ENCODE data around the gene C6orf62.
"Not testable (repeated sequence)": the region's sequence is repeated elsewhere in the genome, so short reads cannot be mapped to it uniquely, and the experiment has no call there.

The C6orf62 gene

DNA sequence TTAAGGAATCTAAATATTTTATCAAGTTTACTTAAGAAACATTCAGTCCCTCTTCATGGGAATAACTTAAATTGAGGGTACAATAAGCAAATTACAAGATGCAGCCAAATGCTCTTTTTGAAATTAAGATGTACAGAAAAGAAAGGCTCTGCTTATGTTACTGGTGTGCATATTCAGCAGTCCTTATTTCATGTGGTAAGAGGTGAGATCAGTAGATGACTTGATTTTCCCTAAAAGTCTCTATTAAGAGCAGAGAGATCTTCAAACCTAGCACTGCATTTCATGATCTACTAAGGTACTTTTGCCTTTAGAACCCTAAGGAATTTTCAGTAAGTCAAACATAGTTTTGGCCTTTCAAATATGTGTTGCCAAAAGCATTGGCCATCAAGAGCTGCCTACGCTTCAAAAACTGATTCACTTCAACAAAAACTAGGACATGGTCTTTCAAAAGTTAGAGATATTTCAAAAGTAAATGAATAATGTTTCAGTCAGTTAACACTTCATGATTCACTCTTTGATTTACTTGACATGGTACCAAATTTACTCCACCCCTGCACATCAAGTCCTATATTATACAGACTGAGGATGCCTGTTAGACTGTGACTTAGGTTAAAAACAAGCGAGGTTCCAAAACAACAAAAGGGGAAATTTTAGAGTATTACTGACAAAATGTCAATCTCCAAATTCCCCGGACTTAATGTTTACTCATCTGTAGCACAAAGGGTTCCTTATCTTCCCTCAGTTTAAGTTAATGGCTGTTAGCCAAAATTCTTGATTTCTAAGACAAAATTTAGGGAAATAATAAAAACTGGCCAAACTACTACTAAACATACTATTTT, 19.2 kb downstream of the C6orf62 start:
- TF ChIP-seq GATA1 (IDR thresholded peaks at IDR 0.05; ENCODE audit: low read depth, low read length) (no peak), POLR2A (IDR thresholded peaks at IDR 0.05; ENCODE audit: low read length) (no peak)
- no peak for DNase-seq

DNA sequence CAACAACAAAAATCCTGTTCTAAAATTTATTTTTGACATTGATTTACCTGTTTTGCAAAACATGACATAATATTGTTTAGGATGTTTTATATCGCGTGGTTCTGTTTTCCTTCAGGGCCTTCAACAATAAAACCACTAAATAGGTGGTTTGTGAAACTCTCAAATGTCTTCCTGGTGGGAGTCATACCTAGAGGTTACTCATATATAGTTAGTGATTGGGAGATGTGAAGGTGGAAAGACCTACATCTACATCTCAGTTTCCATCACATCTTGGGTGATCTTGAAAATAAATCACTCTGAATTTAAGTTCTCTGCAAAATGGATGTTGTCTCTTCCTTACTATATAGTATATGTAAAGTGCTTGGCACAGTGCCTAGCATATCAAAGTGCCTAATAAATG, 22.9 kb downstream of the C6orf62 start:
- TF ChIP-seq POLR2A (IDR thresholded peaks at IDR 0.05; ENCODE audit: low read length) (no peak), GATA1 (IDR thresholded peaks at IDR 0.05; ENCODE audit: low read depth, low read length) (no peak)
- DNase-seq: no peak

DNA sequence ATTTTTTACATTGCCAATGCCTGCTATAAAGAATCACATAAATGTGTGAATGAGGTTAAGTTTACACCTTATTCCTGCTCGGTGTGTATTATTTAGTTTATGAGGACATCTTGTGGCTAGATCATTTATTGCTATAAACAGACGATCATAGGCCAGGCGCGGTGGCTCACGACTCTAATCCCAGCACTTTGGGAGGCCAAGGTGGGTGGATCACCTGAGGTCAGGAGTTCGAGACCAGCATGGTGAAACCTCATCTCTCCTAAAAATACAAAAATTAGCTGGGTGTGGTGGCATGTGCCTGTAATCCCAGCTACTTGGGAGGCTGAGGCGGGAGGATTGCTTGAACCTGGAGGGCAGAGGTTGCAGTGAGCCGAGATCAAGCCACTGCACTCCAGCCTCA, 23.3 kb downstream of the C6orf62 start:
- peak; percentile 39 to 68 for DNase-seq

DNA sequence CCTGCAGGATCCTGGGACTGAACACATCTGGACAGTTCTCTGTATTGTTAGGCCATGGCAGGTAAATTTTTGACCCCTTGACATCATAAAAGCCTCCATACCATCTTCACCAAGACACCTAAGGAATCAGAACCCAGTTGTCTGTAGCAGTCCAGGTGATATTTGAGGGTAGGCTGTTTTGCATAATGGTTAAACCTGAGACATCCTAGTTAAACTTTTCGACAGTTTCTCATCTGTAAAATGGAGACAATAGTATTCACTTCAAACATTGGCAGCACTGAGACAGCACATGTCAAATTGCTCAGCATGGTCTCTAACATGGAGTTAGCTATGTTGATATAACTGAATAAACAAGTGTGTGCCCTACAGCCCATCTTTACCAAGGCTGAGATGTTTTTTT, 24.8 kb downstream of the C6orf62 start:
- no peak for TF ChIP-seq POLR2A (IDR thresholded peaks at IDR 0.05; ENCODE audit: low read length)
- TF ChIP-seq GATA1 (IDR thresholded peaks at IDR 0.05; ENCODE audit: low read depth, low read length): no peak
- no peak for DNase-seq

DNA sequence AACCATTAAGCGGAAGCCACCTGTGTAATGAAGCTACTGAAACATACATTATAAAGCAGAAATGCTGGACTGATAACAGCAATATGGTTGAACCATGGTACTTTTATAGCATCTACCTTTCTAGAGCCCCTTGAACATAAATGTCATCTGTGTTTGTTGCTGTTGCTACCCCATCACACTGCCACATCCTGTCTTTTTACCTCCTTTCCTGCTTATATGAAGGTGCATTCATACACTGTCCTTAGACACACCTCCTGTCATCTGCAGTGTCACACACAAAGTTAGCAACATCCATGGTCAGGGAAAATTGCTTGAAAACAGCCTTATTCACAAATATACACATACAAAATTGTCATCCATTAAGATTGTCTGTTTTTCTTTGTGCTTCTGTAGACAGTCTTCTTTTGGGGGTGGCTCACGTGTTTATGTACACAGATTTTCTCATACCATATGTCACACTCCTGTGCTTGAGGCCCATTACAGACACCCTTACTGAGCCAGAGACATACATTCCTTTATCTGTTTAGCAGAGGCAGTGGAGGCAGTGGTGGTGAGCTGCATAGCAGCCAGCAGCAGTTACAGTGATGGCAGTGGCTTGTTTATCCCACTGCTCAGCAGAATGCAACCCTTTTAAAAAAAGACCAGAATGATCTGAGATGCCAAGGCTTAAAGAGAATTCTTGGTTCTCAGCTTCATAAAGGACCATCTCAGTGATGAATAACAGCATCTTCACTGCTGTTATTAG, 25.9 kb downstream of the C6orf62 start:
- TF ChIP-seq POLR2A (IDR thresholded peaks at IDR 0.05; ENCODE audit: low read length) (no peak), GATA1 (IDR thresholded peaks at IDR 0.05; ENCODE audit: low read depth, low read length) (no peak)
- DNase-seq: no peak

DNA sequence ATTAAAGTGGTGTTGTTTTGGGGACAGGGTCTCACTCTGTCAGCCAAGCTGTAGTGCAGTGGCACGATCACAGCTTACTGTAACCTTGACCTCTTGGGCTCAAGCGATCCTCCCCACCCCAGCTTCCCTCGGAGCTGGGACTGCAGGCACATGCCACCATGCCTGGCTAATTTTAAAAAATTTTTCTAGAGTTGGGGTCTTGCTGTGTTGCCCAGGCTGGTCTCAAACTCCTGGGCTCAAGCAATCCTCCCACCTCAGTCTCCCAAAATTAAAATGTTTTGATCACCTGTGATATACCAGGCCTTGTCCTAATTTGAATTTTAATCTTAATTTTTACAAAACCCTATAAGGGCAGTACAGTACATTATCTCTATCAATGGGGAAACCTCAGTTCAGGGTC, 26.5 kb downstream of the C6orf62 start:
- no peak for TF ChIP-seq POLR2A (IDR thresholded peaks at IDR 0.05; ENCODE audit: low read length)

DNA sequence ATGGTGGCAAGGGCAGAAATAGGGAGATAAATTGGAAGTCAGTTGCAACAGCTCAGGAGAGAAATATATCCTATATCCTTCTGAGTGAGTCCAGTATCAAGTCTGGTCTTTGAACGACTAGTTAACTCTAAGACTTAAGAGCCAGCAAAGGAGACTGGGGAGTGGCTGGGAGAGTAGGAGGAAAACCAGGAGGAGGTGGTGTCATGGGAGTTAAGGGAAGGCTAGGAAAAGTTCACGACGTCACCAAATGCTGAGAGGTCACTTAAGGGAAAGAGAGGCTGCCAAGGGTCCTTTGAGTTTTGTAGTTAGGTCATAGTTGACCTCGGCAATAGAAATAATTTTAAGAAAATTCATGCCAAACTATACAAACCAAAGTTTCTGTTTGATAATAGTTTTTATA, 27.0 kb downstream of the C6orf62 start:
- TF ChIP-seq GATA1 (IDR thresholded peaks at IDR 0.05; ENCODE audit: low read depth, low read length) (no peak), POLR2A (IDR thresholded peaks at IDR 0.05; ENCODE audit: low read length) (no peak)
- no peak for DNase-seq

More for the DNA sequence above, 26.5 kb downstream of the C6orf62 start:
- no peak for DNase-seq

DNA sequence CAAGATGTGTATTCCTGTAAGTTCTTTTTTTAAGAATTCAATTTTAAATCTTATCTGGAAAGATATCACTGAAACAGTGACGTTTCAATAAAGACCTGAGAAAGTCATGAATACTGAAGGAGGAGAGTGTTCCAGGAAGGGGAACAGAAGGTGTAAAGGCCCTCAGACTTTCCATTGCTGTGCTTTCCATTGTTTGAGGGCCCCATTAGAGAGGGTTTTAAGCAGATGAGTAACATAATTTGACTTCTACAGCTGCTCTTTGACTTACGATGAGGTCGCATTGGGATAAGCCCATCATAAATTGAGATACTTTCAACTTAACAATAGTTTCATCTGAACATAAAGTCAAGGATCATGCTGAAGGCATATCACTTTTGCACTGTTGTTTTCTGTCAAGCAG, 27.4 kb downstream of the C6orf62 start:
- no peak for DNase-seq
- TF ChIP-seq POLR2A (IDR thresholded peaks at IDR 0.05; ENCODE audit: low read length) (no peak), GATA1 (IDR thresholded peaks at IDR 0.05; ENCODE audit: low read depth, low read length) (no peak)

DNA sequence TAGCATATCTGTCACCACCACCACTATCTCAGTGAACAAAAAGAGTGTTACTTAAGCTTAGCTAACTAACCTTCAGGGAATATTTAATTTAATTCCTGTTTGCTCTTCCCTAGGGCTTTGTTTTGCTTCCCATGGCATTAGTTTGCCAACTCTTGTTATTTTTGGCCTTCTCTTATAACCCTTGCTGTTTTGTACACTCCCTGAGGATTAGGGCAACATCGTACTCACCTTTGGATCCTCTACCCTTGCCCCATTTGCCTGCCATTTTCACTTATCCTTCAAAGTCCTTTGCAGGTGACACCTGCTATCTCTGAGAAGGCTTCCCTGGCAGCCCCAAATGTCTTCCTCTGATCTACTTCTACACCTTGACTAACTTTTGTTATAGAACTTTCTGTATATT, 28.4 kb downstream of the C6orf62 start:
- no peak for TF ChIP-seq GATA1 (IDR thresholded peaks at IDR 0.05; ENCODE audit: low read depth, low read length)
- TF ChIP-seq POLR2A (IDR thresholded peaks at IDR 0.05; ENCODE audit: low read length): no peak
- no peak for DNase-seq

DNA sequence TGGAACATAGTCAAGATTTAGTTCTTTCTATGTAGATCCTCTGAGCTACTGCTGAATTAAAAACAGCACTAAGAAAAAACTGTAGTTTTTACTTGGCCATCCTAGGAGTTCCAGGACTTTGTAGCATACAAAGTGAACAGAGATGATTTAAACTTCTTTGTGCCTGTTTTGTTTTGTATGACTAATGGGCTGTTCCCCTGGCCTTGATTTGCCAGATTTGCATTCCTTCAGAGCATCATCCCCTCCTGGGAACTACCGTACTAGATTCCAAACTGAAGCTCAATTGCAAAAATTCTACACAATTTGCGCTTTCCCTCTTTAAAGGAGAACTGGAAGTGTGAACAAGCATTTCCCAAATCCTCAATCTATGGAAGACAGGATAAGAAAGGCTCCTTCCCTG, 29.0 kb downstream of the C6orf62 start:
- TF ChIP-seq POLR2A (IDR thresholded peaks at IDR 0.05; ENCODE audit: low read length): no peak
- TF ChIP-seq GATA1 (IDR thresholded peaks at IDR 0.05; ENCODE audit: low read depth, low read length): no peak
- no peak for DNase-seq

DNA sequence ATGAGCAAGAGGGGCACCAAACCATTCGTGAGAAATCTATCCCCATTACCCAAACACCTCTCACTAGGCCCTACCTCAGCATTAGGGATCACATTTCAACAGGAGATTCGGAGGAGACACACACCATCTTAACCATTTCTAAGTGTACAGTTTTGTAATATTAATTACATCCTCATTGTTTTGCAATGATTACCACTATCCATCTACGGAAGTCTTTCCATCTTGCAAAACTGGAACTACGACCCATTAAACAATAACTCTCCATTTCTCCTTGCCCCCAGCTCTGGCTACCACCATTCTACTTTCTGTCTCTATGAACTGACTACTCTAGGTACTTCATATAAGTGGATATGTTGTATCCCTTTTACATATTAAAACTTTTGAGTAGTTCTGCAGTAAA, 32.0 kb downstream of the C6orf62 start:
- TF ChIP-seq POLR2A (IDR thresholded peaks at IDR 0.05; ENCODE audit: low read length): no peak
- TF ChIP-seq GATA1 (IDR thresholded peaks at IDR 0.05; ENCODE audit: low read depth, low read length): no peak
- no peak for DNase-seq

DNA sequence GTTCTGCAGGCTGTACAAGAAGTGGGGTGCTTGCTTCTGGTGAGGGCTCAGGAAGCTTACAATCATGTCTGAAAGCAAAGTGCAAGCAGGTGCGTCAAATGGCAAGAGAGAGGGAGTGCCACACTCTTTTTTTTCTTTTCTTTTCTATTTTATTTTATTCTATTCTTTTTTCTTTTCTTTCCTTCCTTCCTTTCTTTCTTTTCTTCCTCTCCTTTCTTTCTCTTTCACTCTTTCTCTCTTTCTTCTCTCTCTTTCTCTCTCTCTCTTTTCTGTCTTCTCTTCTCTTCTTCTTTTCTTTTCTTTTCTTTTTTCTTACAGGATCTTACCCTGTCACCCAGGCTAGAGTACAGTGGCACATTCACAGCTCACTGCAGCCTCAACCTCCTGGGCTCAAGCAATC, 32.5 kb downstream of the C6orf62 start:
- no peak for DNase-seq
- no peak for TF ChIP-seq GATA1 (IDR thresholded peaks at IDR 0.05; ENCODE audit: low read depth, low read length)

DNA sequence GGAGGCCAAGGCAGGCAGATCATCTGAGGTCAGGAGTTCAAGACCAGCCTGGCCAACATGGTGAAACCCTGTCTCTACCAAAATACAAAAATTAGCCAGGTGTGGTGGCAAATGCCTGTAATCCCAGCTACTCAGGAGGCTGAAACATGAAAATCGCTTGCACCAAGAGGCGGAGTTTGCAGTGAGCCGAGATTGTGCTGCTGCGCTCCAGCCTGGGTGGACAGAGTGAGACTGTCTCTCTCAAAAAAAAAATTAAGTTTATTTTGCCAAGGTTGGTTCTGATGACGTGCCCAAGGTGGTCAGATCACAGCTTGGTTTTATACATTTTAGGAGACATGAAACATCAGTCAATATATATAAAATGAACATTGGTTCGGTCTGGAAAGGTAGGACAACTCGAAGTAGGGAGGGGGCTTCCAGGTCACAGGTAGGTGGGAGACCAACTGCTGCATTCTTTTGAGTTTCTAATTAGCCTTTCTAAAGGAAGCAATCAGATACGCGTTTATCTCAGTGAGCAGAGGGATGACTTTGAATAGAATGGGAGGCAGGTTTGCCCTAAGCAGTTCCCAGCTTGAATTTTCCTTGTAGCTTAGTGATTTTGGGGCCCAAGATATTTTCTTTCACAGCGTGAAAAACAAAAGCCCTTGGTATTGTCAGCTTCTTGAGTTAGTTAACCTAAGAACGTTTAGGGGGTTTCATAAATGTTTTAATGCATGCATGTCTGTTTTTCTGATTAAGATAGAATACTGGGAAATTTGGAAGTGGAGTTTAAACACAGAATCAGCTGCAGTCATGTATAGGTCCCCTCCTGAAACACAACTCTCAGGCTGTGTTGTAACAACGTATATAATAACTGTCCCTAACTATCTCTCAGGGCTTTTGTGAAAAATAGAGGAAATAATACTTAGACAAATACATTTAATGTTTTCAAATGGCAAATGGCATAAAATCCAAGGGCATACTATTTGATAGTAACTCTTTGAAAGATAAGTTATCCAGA, 35.4 kb downstream of the C6orf62 start:
- TF ChIP-seq GATA1 (IDR thresholded peaks at IDR 0.05; ENCODE audit: low read depth, low read length) (no peak), POLR2A (IDR thresholded peaks at IDR 0.05; ENCODE audit: low read length) (no peak)
- DNase-seq: no peak

DNA sequence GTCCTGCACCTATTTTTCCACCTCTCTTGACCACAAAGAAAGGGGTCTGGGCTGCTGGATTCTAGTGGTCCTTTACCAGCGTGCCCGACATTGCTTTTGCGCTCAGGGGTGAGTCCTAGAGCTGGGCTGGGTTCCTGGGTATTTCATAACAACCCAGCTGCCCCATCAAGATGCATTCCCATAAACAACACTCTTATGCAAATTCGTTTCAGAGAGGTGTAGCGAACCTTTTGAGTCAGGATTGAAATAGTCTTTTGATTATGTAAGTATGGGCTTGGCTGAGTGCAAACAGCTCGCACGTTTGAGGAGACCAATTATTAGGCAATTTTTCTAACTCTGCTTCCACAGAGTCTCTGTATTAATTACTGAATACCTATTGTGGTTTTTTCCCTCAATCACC, 38.4 kb downstream of the C6orf62 start:
- DNase-seq: no peak
- TF ChIP-seq GATA1 (IDR thresholded peaks at IDR 0.05; ENCODE audit: low read depth, low read length): no peak
- TF ChIP-seq POLR2A (IDR thresholded peaks at IDR 0.05; ENCODE audit: low read length): no peak

DNA sequence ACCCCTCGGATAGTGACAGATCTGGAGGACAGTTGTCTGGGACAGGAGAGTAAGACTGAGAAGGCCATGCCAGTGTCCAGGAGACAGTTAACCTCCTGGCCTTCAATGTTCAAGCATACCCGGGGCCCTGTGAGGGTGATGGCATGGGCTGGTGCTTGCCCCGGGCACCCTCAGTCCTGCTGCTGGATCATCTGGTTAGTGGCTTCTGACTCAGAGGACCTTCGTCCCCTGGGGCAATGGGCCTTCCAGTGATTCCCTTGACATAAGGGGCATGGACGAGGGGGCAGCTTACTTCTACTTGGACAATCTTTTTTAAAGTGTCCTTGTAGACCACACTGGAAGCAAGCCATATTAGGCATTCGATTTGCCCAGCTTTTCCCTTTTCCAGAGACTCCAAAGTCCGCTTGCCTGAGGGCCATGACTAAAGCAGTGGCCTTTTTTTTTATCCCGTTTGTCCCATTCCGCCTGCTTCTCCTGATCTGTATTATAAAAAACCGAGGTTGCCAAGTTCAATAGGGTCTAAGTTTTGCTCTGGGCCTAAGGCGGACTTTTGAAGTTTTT, 40.1 kb downstream of the C6orf62 start:
- DNase-seq: not testable (repeated sequence)
